ENCODE measurements around the gene NXN. TPM values are rescaled to one million over a fixed set of nuclear protein-coding genes. Genes with fewer than 3 reads are reported as not detected.
A peak's percentile ranks its signal among the peaks of the same experiment; 100 is the strongest.

NXN gene
- total RNA-seq, 1 donor from 2014 or later: 67.3 TPM

DNA sequence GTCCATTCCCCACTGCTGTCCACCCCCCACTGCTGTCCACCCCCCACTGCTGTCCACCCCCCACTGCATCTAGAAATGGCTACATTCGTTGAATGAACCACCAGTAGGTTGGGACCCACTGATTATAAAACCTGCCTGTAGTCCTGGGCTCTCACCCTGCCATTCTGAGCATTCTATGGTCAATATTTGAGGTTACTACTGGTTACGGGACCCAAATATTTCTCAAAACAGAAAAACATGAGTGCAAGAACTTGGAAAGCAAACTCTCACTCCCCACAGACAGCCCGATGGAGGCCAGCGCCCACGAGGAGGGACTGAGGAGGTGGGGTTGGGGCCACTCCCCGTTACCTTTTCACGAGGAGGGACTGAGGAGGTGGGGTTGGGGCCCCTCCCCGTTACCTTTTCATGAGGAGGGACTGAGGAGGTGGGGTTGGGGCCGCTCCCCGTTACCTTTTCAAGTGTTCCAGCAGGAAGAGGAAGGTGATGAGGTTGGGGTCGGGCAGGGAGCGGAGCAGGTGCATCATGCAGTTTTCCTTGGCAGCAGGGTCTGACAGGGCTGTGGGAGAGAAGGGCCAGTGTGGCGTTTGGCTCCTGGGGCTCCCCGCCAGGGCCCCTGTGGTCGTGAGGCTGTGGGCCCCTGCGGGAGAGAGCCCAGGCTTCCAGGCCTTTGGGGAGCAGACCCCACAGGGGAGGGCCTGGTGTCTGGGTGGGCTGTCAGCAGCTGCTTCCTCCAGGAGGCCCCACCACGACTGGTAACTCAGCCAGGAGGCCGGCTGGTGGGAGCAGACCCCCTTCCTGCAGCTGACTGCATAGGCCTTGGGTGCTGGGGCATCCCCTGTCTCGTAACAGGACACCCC is 29.9 kb upstream of the NXN start:
- H3K27ac ChIP-seq: peak overlapping the region; percentile 89 to 95

GRCh38 chr17:1008008-1008761 is 28.6 kb upstream of the NXN start:
- Histone ChIP-seq H3K9me3 (no peaks in the 10 kb centered on the region), H3K4me1 (peaks cover 43 to 62% of the 10 kb centered on the region in 2 donors), H3K4me3 (peak overlapping the region in 1 of 2 donors; percentile 32), H3K36me3 (peaks cover 44 to 59% of the 10 kb centered on the region in 2 donors), H3K27ac (peak overlapping the region; percentile 89 to 95), H3K27me3 (no peaks in the 10 kb centered on the region)
- TF ChIP-seq, protein P1, sequence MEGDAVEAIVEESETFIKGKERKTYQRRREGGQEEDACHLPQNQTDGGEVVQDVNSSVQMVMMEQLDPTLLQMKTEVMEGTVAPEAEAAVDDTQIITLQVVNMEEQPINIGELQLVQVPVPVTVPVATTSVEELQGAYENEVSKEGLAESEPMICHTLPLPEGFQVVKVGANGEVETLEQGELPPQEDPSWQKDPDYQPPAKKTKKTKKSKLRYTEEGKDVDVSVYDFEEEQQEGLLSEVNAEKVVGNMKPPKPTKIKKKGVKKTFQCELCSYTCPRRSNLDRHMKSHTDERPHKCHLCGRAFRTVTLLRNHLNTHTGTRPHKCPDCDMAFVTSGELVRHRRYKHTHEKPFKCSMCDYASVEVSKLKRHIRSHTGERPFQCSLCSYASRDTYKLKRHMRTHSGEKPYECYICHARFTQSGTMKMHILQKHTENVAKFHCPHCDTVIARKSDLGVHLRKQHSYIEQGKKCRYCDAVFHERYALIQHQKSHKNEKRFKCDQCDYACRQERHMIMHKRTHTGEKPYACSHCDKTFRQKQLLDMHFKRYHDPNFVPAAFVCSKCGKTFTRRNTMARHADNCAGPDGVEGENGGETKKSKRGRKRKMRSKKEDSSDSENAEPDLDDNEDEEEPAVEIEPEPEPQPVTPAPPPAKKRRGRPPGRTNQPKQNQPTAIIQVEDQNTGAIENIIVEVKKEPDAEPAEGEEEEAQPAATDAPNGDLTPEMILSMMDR (IDR thresholded peaks at IDR 0.05): no peak
- intact Hi-C loops (cut with DNase I): loop anchor here (1.0 to 5.0 kb wide), 2 partner anchors 11 to 99 kb away; no protein-coding TSS in a partner anchor
- DNase-seq (ENCODE audit: low spot score in 2 of 2): peak; percentile 39 to 91

More for the DNA sequence above, 29.9 kb upstream of the NXN start:
- Histone ChIP-seq H3K9me3 (no peaks in the 10 kb centered on the region), H3K27me3 (no peaks in the 10 kb centered on the region), H3K4me1 (peaks cover 36 to 51% of the 10 kb centered on the region in 2 donors), H3K4me3 (no peak overlapping the region), H3K36me3 (peaks cover 47 to 48% of the 10 kb centered on the region in 2 donors)
- intact Hi-C loops (cut with DNase I): loop anchor here (5.0 kb wide), 1 partner anchor 98 kb away; no protein-coding TSS in a partner anchor
- TF ChIP-seq, protein P1 (IDR thresholded peaks at IDR 0.05): no peak
- DNase-seq (ENCODE audit: low spot score in 2 of 2): no peak

GRCh38 chr17:1007310-1008007 is 27.9 kb upstream of the NXN start:
- peak in 1 of 2 donors; percentile 63 for DNase-seq (ENCODE audit: low spot score in 2 of 2)
- H3K4me3 ChIP-seq: peak overlapping the region in 1 of 2 donors; percentile 32
- no peaks in the 10 kb centered on the region for H3K9me3 ChIP-seq
- H3K4me1 ChIP-seq: peaks cover 46 to 68% of the 10 kb centered on the region in 2 donors
- peak overlapping the region; percentile 89 to 95 for H3K27ac ChIP-seq
- TF ChIP-seq, protein P1 (IDR thresholded peaks at IDR 0.05): no peak
- H3K36me3 ChIP-seq: peaks cover 37 to 57% of the 10 kb centered on the region in 2 donors
- H3K27me3 ChIP-seq: no peaks in the 10 kb centered on the region
- intact Hi-C loops (cut with DNase I): loop anchor here (1.0 to 5.0 kb wide), 2 partner anchors 12 to 100 kb away; no protein-coding TSS in a partner anchor

DNA sequence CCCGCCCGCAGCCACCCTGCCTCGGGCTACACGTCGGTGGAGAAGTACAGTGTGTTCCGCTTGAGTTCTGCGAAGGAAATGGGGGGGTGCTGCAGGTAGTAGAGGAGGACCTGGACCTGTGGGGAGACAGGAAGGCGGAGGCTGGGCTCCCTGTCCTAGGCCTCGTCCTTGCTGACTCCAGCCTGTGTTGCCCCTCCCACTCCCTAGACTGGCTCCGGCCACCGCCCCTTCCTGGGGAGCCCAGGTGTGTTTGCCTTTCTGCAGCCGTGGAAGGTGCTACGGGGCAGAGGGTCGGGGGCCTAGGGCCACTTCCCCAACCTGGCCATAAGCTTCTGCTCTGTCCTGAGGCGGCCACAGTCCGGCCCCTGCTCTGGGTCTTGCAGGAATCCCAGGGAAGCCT is 26.5 kb upstream of the NXN start:
- DNase-seq (ENCODE audit: low spot score in 2 of 2): peak in 1 of 2 donors; percentile 66

More for the DNA sequence above, 26.5 kb upstream of the NXN start:
- no peaks in the 10 kb centered on the region for H3K27me3 ChIP-seq
- peaks cover 23 to 49% of the 10 kb centered on the region in 2 donors for H3K36me3 ChIP-seq
- no peaks in the 10 kb centered on the region for H3K9me3 ChIP-seq
- TF ChIP-seq, protein P1 (IDR thresholded peaks at IDR 0.05): no peak
- H3K27ac ChIP-seq: peak overlapping the region; percentile 74 to 89
- peak overlapping the region in 1 of 2 donors; percentile 34 for H3K4me3 ChIP-seq
- intact Hi-C loops (cut with DNase I): loop anchor here (5.0 kb wide), 1 partner anchor 101 kb away; no protein-coding TSS in a partner anchor
- H3K4me1 ChIP-seq: peaks cover 59 to 82% of the 10 kb centered on the region in 2 donors

All from ascending aorta (tissue), 2 donors.